K562 (cell line): ENCODE data around the gene OR4Q2. TPM values are rescaled to one million over a fixed set of nuclear protein-coding genes. Genes with fewer than 3 reads are reported as not detected.

ENCODE experiments used
- ARID4B ChIP-seq: sonication (generic); formaldehyde crosslinking; IDR thresholded peaks from 2 replicates; pipeline ENCODE4 v1.8.0; 2022; ENCODE audit warnings: mild to moderate bottlenecking, missing genetic modification reagents
- ATF4 ChIP-seq: fragments of 450-650 bp; formaldehyde crosslinking; IDR thresholded peaks from 2 replicates; pipeline ENCODE4 v1.4.0; 2022; ENCODE audit warnings: mild to moderate bottlenecking, moderate library complexity
- EP300 ChIP-seq: IDR thresholded peaks from 2 replicates; pipeline ENCODE4 v1.6.1; 2012; ENCODE audit warnings: low read length, improper control_type of control experiment
- FUS ChIP-seq: fragments of 200-400 bp; formaldehyde crosslinking; optimal IDR thresholded peaks from 2 replicates; pipeline ENCODE3; 2017; ENCODE audit warnings: low read depth, low read length
- MCM2 ChIP-seq: fragments of 450-650 bp; IDR thresholded peaks from 2 replicates; pipeline ENCODE4 v1.6.1; 2017; ENCODE audit warnings: low read depth, mild to moderate bottlenecking
- NBN ChIP-seq: fragments of 450-650 bp; IDR thresholded peaks from 2 replicates; pipeline ENCODE4 v1.6.1; 2016; ENCODE audit warnings: low read depth, mild to moderate bottlenecking
- NFE2 ChIP-seq: IDR thresholded peaks from 2 replicates; pipeline ENCODE4 v1.6.1; 2014; ENCODE audit warnings: antibody characterized with exemption, low read depth
- NFXL1 ChIP-seq: fragments of 450-650 bp; formaldehyde crosslinking; IDR thresholded peaks from 2 replicates; pipeline ENCODE4 v1.4.0; 2021; ENCODE audit warnings: mild to moderate bottlenecking
- NR2C2 ChIP-seq, 2 experiments: fragments of 200-800 bp in 1 of 2; sonication (Bioruptor generic) in 1 of 2; sonication (generic) in 1 of 2; formaldehyde crosslinking in 1 of 2; IDR thresholded peaks; 2 replicates each; pipeline versions ENCODE4 v1.6.1 to v1.8.0; 2016 to 2022; ENCODE audit warnings: mild to moderate bottlenecking in 1 of 2, missing compliant biosample characterization in 1 of 2, missing genetic modification characterization in 1 of 2, missing genetic modification reagents in 1 of 2
- SRSF1 ChIP-seq: fragments of 200-400 bp; formaldehyde crosslinking; IDR thresholded peaks from 2 replicates; pipeline ENCODE4 v1.6.1; 2017; ENCODE audit warnings: mild to moderate bottlenecking, low read depth, low read length, moderate library complexity
- TARDBP ChIP-seq: fragments of 450-650 bp; IDR thresholded peaks from 2 replicates; pipeline ENCODE4 v1.6.1; 2016
- U2AF2 ChIP-seq: fragments of 200-400 bp; formaldehyde crosslinking; optimal IDR thresholded peaks from 2 replicates; pipeline ENCODE3; 2017; ENCODE audit warnings: low read depth, mild to moderate bottlenecking, low read length
- ZBTB2 ChIP-seq: fragments of 450-650 bp; IDR thresholded peaks from 2 replicates; pipeline ENCODE4 v1.6.1; 2016; ENCODE audit warnings: antibody characterized with exemption
- ZNF717 ChIP-seq: fragments of 250-450 bp; sonication (Bioruptor Pico); IDR thresholded peaks from 2 replicates; pipeline ENCODE4 v1.5.0; 2021
- polyA plus RNA-seq, 8 experiments: library from polyadenylated mRNA; depleted of rRNA in 4 of 8; stranded (reverse) in 5 of 8; unstranded in 3 of 8; fragments of >200 nt; fragmentation: Nextera tagmentation in 2 of 8; fragmentation: Illumina TruSeq in 1 of 8; extraction: Ambion mirVana in 2 of 8; extraction: Trizol in 1 of 8; gene quantifications; 2 replicates each; pipeline versions ENCODE4 v1.2.1 to v1.2.3, GENCODE V29; 2011 to 2014; ENCODE audit warnings: inconsistent platforms in 1 of 8, missing spikeins in 1 of 8
- total RNA-seq, 7 experiments: library from RNA; depleted of rRNA in 6 of 7; stranded (reverse); fragments of >200 nt in 6 of 7; fragmentation: Illumina TruSeq in 2 of 7; extraction: Trizol in 2 of 7; gene quantifications; 2 replicates each; pipeline versions ENCODE4 v1.2.1 to v1.2.3, GENCODE V29; 2011 to 2021; ENCODE audit warnings: low replicate concordance in 1 of 7
- TF ChIP-seq, protein P1 (sequence below): fragments of 250-450 bp; sonication (Bioruptor Pico); IDR thresholded peaks from 2 replicates; pipeline ENCODE4 v1.9.0; 2021; ENCODE audit warnings: mild to moderate bottlenecking
- TF ChIP-seq, protein P2 (sequence below): fragments of 200-400 bp; formaldehyde crosslinking; IDR thresholded peaks from 2 replicates; pipeline ENCODE4 v1.6.1; 2017; ENCODE audit warnings: mild to moderate bottlenecking, low read depth, low read length, moderate library complexity
- TF ChIP-seq, protein P3 (sequence below): sonication (generic); formaldehyde crosslinking; IDR thresholded peaks from 2 replicates; pipeline ENCODE4 v1.5.0; 2020; ENCODE audit warnings: missing genetic modification reagents
- TF ChIP-seq, protein P4 (sequence below): fragments of 250-450 bp; sonication (Bioruptor Pico); IDR thresholded peaks from 2 replicates; pipeline ENCODE4 v1.8.0; 2022; ENCODE audit warnings: inconsistent platforms, mild to moderate bottlenecking, moderate library complexity, borderline replicate concordance

OR4Q2 gene
- total and polyA plus RNA-seq, 9 of the 15 experiments (the other 6 are each of a cell fraction or from before 2014, with no cell fraction given), result not detected

DNA sequence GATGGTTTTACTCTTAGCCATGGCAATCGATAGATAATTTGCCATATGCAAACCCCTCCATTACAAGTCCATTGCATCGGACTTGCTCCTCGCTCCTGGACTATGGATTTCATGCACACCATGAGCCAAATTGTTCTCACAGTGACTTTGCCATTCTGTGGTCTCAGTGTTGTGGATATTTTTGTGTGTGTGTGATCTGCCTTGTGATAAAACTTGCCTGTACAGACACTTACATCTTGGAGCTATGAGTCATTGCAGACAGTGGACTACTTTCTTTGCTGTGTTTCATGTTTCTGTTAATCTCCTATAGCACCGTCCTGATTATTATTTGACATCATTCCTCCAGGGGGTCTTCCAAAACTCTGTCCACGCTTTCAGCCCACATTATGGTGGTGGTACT is 42.3 kb downstream of the OR4Q2 start (continued):
- TF ChIP-seq, protein P1, sequence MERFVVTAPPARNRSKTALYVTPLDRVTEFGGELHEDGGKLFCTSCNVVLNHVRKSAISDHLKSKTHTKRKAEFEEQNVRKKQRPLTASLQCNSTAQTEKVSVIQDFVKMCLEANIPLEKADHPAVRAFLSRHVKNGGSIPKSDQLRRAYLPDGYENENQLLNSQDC (CRISPR knock-in tag), result no peak
- TF ChIP-seq ATF4 (CRISPR knock-in tag), result no peak
- no peak for TF ChIP-seq FUS
- TF ChIP-seq U2AF2, result no peak
- no peak for TF ChIP-seq ZBTB2
- no peak for TF ChIP-seq TARDBP
- TF ChIP-seq SRSF1, result no peak
- TF ChIP-seq NBN, result no peak
- TF ChIP-seq, protein P2, sequence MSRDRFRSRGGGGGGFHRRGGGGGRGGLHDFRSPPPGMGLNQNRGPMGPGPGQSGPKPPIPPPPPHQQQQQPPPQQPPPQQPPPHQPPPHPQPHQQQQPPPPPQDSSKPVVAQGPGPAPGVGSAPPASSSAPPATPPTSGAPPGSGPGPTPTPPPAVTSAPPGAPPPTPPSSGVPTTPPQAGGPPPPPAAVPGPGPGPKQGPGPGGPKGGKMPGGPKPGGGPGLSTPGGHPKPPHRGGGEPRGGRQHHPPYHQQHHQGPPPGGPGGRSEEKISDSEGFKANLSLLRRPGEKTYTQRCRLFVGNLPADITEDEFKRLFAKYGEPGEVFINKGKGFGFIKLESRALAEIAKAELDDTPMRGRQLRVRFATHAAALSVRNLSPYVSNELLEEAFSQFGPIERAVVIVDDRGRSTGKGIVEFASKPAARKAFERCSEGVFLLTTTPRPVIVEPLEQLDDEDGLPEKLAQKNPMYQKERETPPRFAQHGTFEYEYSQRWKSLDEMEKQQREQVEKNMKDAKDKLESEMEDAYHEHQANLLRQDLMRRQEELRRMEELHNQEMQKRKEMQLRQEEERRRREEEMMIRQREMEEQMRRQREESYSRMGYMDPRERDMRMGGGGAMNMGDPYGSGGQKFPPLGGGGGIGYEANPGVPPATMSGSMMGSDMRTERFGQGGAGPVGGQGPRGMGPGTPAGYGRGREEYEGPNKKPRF, result no peak
- no peak for TF ChIP-seq NFXL1 (CRISPR knock-in tag)
- TF ChIP-seq MCM2, result no peak
- peak; percentile 2; the same call in 1 of the 2 replicates for TF ChIP-seq EP300
- TF ChIP-seq, protein P3, sequence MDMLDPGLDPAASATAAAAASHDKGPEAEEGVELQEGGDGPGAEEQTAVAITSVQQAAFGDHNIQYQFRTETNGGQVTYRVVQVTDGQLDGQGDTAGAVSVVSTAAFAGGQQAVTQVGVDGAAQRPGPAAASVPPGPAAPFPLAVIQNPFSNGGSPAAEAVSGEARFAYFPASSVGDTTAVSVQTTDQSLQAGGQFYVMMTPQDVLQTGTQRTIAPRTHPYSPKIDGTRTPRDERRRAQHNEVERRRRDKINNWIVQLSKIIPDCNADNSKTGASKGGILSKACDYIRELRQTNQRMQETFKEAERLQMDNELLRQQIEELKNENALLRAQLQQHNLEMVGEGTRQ (CRISPR knock-in tag), result no peak
- TF ChIP-seq ARID4B (CRISPR knock-in tag), result no peak
- TF ChIP-seq, protein P4, sequence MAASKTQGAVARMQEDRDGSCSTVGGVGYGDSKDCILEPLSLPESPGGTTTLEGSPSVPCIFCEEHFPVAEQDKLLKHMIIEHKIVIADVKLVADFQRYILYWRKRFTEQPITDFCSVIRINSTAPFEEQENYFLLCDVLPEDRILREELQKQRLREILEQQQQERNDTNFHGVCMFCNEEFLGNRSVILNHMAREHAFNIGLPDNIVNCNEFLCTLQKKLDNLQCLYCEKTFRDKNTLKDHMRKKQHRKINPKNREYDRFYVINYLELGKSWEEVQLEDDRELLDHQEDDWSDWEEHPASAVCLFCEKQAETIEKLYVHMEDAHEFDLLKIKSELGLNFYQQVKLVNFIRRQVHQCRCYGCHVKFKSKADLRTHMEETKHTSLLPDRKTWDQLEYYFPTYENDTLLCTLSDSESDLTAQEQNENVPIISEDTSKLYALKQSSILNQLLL (CRISPR knock-in tag), result no peak
- no peak for TF ChIP-seq NR2C2 (CRISPR knock-in tag; IDR thresholded peaks at IDR 0.05)
- TF ChIP-seq NR2C2 (tag; IDR thresholded peaks at IDR 0.05), result no peak
- no peak for TF ChIP-seq ZNF717
- TF ChIP-seq NFE2, result peak; percentile 58
